H9 (cell line): Measurements from ENCODE around the gene PUS7. TPM values are rescaled to one million over a fixed set of nuclear protein-coding genes. Genes with fewer than 3 reads are reported as not detected.

Experiments used
- DNase-seq: peaks from one replicate; pipeline ENCODE4 v3.0.0-alpha.2; 2017
- H2AFZ ChIP-seq: one replicate; pipeline ENCODE4 v1.6.1; 2013; ENCODE audit warnings: mild to moderate bottlenecking, low read length, control low read depth, moderate library complexity
- H2AK5ac ChIP-seq: 2 replicates; pipeline ENCODE4 v1.6.1; 2013; ENCODE audit warnings: low read length, control low read depth, mixed read lengths; ENCODE audit not compliant: insufficient read length
- H2BK120ac ChIP-seq: one replicate; pipeline ENCODE4 v1.6.1; 2013; ENCODE audit warnings: low read depth, mild to moderate bottlenecking, low read length, control low read depth, inconsistent platforms; ENCODE audit not compliant: poor library complexity, severe bottlenecking
- H2BK12ac ChIP-seq: 2 replicates; pipeline ENCODE4 v1.6.1; 2013; ENCODE audit warnings: low read length, control low read depth, mixed read lengths, low read depth; ENCODE audit not compliant: insufficient read length
- H2BK15ac ChIP-seq: 2 replicates; pipeline ENCODE4 v1.6.1; 2013; ENCODE audit warnings: low read depth, low read length, control low read depth
- H2BK20ac ChIP-seq: one replicate; pipeline ENCODE4 v1.6.1; 2013; ENCODE audit warnings: low read depth, mild to moderate bottlenecking, low read length, control low read depth, inconsistent platforms; ENCODE audit not compliant: poor library complexity, severe bottlenecking
- H2BK5ac ChIP-seq: 2 replicates; pipeline ENCODE4 v1.6.1; 2013; ENCODE audit warnings: low read length, control low read depth, mixed read lengths; ENCODE audit not compliant: insufficient read length
- H3K14ac ChIP-seq: 2 replicates; pipeline ENCODE4 v1.6.1; 2013; ENCODE audit warnings: low read length, control low read depth; ENCODE audit not compliant: insufficient read depth
- H3K18ac ChIP-seq: 2 replicates; pipeline ENCODE4 v1.6.1; 2013; ENCODE audit warnings: low read depth, mild to moderate bottlenecking, mixed read lengths, low read length, control low read depth; ENCODE audit not compliant: insufficient read length
- H3K23ac ChIP-seq: 2 replicates; pipeline ENCODE4 v1.6.1; 2013; ENCODE audit warnings: low read length, control low read depth, mixed read lengths, low read depth; ENCODE audit not compliant: insufficient read length
- H3K23me2 ChIP-seq: 2 replicates; pipeline ENCODE4 v1.6.1; 2013; ENCODE audit warnings: low read depth, mild to moderate bottlenecking, mixed read lengths, low read length, control low read depth; ENCODE audit not compliant: insufficient read length, poor library complexity, severe bottlenecking
- H3K27ac ChIP-seq: 2 replicates; pipeline ENCODE4 v1.5.1; 2013; ENCODE audit warnings: low read length, control low read depth, mixed read lengths, low read depth; ENCODE audit not compliant: insufficient read length
- H3K27me3 ChIP-seq: 2 replicates; pipeline ENCODE4 v1.6.1; 2013; ENCODE audit warnings: low read length, control low read depth, inconsistent platforms; ENCODE audit not compliant: insufficient read depth
- H3K4ac ChIP-seq: 2 replicates; pipeline ENCODE4 v1.6.1; 2013; ENCODE audit warnings: low read depth, mild to moderate bottlenecking, control low read depth, inconsistent platforms, low read length, moderate library complexity
- H3K4me1 ChIP-seq: 2 replicates; pipeline ENCODE4 v1.6.1; 2013; ENCODE audit warnings: low read length, control low read depth, inconsistent platforms; ENCODE audit not compliant: insufficient read depth
- H3K4me2 ChIP-seq: 2 replicates; pipeline ENCODE4 v1.6.1; 2013; ENCODE audit warnings: low read length, control low read depth, mixed read lengths; ENCODE audit not compliant: insufficient read length, insufficient read depth
- H3K56ac ChIP-seq: 2 replicates; pipeline ENCODE4 v1.6.1; 2013; ENCODE audit warnings: low read depth, mild to moderate bottlenecking, mixed read lengths, low read length, control low read depth; ENCODE audit not compliant: insufficient read length
- H3K79me1 ChIP-seq: 2 replicates; pipeline ENCODE4 v1.6.1; 2013; ENCODE audit warnings: low read depth, mild to moderate bottlenecking, moderate library complexity, low read length, control low read depth, inconsistent platforms; ENCODE audit not compliant: insufficient read depth, poor library complexity, severe bottlenecking
- H3K79me2 ChIP-seq: 2 replicates; pipeline ENCODE4 v1.6.1; 2013; ENCODE audit warnings: low read length, control low read depth, inconsistent platforms; ENCODE audit not compliant: insufficient read depth
- H3K9ac ChIP-seq: 2 replicates; pipeline ENCODE4 v1.6.1; 2013; ENCODE audit warnings: low read length, control low read depth, mixed read lengths; ENCODE audit not compliant: insufficient read length; ENCODE audit errors: extremely low read depth
- H3K9me3 ChIP-seq: one replicate; pipeline ENCODE4 v1.6.1; 2013; ENCODE audit warnings: low read depth, low read length, inconsistent platforms; ENCODE audit not compliant: control insufficient read depth
- H3T11ph ChIP-seq: one replicate; pipeline ENCODE4 v1.6.1; 2013; ENCODE audit warnings: mild to moderate bottlenecking, low read length, control low read depth, inconsistent platforms
- H4K20me1 ChIP-seq: one replicate; pipeline ENCODE4 v1.6.1; 2013; ENCODE audit not compliant: control insufficient read depth, insufficient read length, insufficient read depth
- H4K5ac ChIP-seq: 2 replicates; pipeline ENCODE4 v1.6.1; 2013; ENCODE audit warnings: low read depth, mild to moderate bottlenecking, mixed read lengths, low read length, control low read depth; ENCODE audit not compliant: insufficient read length
- H4K8ac ChIP-seq: replicated peaks from 2 replicates; pipeline ENCODE4 v1.6.1; 2013; ENCODE audit warnings: low read length, control low read depth, mixed read lengths, low read depth; ENCODE audit not compliant: insufficient read length
- H4K91ac ChIP-seq: 2 replicates; pipeline ENCODE4 v1.6.1; 2013; ENCODE audit warnings: low read depth, mild to moderate bottlenecking, moderate library complexity, mixed read lengths, low read length, control low read depth; ENCODE audit not compliant: insufficient read length
- H3K27ac Mint-ChIP-seq, 3 experiments: 2 replicates in 2 of 3; 3 replicates in 1 of 3; pipeline ENCODE4 v1.8.0; 2020 to 2021; ENCODE audit warnings: mixed read lengths in 3 of 3, mild to moderate bottlenecking in 1 of 3, moderate library complexity in 1 of 3
- H3K27me3 Mint-ChIP-seq: 2 replicates; pipeline ENCODE4 v1.8.0; 2021; ENCODE audit warnings: low read depth, mild to moderate bottlenecking, moderate library complexity, mixed read lengths
- H3K36me3 Mint-ChIP-seq, 3 experiments: 2 replicates in 2 of 3; 3 replicates in 1 of 3; pipeline ENCODE4 v1.8.0; 2020 to 2021; ENCODE audit warnings: low read depth in 3 of 3, mixed read lengths in 3 of 3; ENCODE audit not compliant: insufficient read depth in 1 of 3
- H3K4me1 Mint-ChIP-seq, 2 experiments: 2 replicates each; pipeline ENCODE4 v1.8.0; 2020; ENCODE audit warnings: mixed read lengths in 2 of 2
- H3K4me3 Mint-ChIP-seq, 2 experiments: 2 replicates in 1 of 2; 3 replicates in 1 of 2; pipeline ENCODE4 v1.8.0; 2020 to 2021; ENCODE audit warnings: mild to moderate bottlenecking in 2 of 2, mixed read lengths in 2 of 2, moderate library complexity in 1 of 2
- H3K9me3 Mint-ChIP-seq, 2 experiments: 2 replicates in 1 of 2; 3 replicates in 1 of 2; pipeline ENCODE4 v1.8.0; 2020; ENCODE audit warnings: mild to moderate bottlenecking in 2 of 2, mixed read lengths in 2 of 2, moderate library complexity in 1 of 2
- CTCF ChIP-seq: fragments of 200-600 bp; sonication (generic); conservative IDR thresholded peaks from 3 replicates; pipeline ENCODE4 v1.8.0; 2021; ENCODE audit warnings: antibody characterized with exemption, mild to moderate bottlenecking
- WGBS: extraction: QIAGEN DNeasy Blood & Tissue Kit; methylation state at CpG from one replicate; pipeline ENCODE4 v1.1.7; 2013; ENCODE audit warnings: missing lambda C conversion rate, low lambda C conversion rate, mixed read lengths; ENCODE audit not compliant: insufficient read length; ENCODE audit errors: extremely low coverage; 5-methylcytosine and 5-hydroxymethylcytosine counted together
- total RNA-seq: library from RNA; stranded (reverse); gene quantifications from 2 replicates; pipeline ENCODE4 v1.2.1, GENCODE V29; 2021

PUS7 gene
- total RNA-seq, 1 experiment from 2014 or later = 54.3 TPM

- Histone ChIP-seq H4K5ac (no peak overlapping the region), H2BK5ac (no peak overlapping the region), H3K4me1 (no peaks in the 10 kb centered on the region), H3K79me2 (no peaks in the 10 kb centered on the region), H3K9ac (no peak overlapping the region), H3K27ac (no peak overlapping the region), H2AK5ac (no peak overlapping the region), H3K79me1 (no peaks in the 10 kb centered on the region), H3T11ph (no peak overlapping the region), H3K56ac (no peak overlapping the region), H3K9me3 (no peaks in the 10 kb centered on the region), H3K27me3 (no peaks in the 10 kb centered on the region), H3K4me2 (no peak overlapping the region), H3K14ac (no peak overlapping the region), H2BK15ac (no peak overlapping the region), H2BK120ac (no peak overlapping the region), H3K4ac (no peak overlapping the region), H4K91ac (no peak overlapping the region), H4K20me1 (no peaks in the 10 kb centered on the region), H2BK12ac (no peak overlapping the region), H2BK20ac (no peak overlapping the region), H3K23ac (no peak overlapping the region), H3K23me2 (no peaks in the 10 kb centered on the region), H2AFZ (no peak overlapping the region), H4K8ac (no peak overlapping the region), H3K18ac (no peak overlapping the region)
- Mint-ChIP-seq H3K27me3 (no peaks in the 10 kb centered on the region), H3K36me3 (no peaks in the 10 kb centered on the region), H3K4me1 (no peaks in the 10 kb centered on the region), H3K27ac (no peak overlapping the region), H3K9me3 (no peaks in the 10 kb centered on the region), H3K4me3 (no peak overlapping the region)
- DNase-seq = no peak
- no peak for TF ChIP-seq CTCF
- no CpG with 5 or more reads among the region's 2 CpGs for WGBS
Observed at GRCh38 chr7:105423987-105424386, 98.1 kb downstream of the PUS7 start.
